Left lung (tissue), 10 donors: ENCODE data around the gene DBI. TPM values are rescaled to one million over a fixed set of nuclear protein-coding genes. Genes with fewer than 3 reads are reported as not detected.

Experiments used
- ATAC-seq: fragments of 200-7000 bp; cut with Tn5 transposase; one replicate; pipeline ENCODE4 v1.9.1; 2020; ENCODE audit warnings: moderate library complexity
- DNase-seq, 4 donors: peaks; one replicate each; pipeline ENCODE4 v3.0.0-alpha.2; 2013 to 2020
- H3K27ac ChIP-seq, 2 donors: fragments of 200-600 bp; sonication (generic) in 1 of 2; one replicate each; pipeline versions ENCODE4 v1.5.0 to v1.8.0; 2020 to 2021
- H3K27me3 ChIP-seq, 2 donors: fragments of 200-600 bp; sonication (generic) in 1 of 2; one replicate each; pipeline versions ENCODE4 v1.5.0 to v1.8.0; 2020 to 2021
- H3K36me3 ChIP-seq, 2 donors: fragments of 200-600 bp; sonication (generic) in 1 of 2; one replicate each; pipeline versions ENCODE4 v1.5.0 to v1.8.0; 2020 to 2021
- H3K4me1 ChIP-seq, 2 donors: fragments of 200-600 bp; one replicate each; pipeline ENCODE4 v1.8.0; 2021
- H3K4me3 ChIP-seq, 2 donors: fragments of 200-600 bp; sonication (generic) in 1 of 2; one replicate each; pipeline versions ENCODE4 v1.5.0 to v1.8.0; 2020 to 2021; ENCODE audit warnings: mild to moderate bottlenecking in 1 of 2
- H3K9me3 ChIP-seq, 2 donors: fragments of 200-600 bp; sonication (generic) in 1 of 2; one replicate each; pipeline versions ENCODE4 v1.5.0 to v1.8.0; 2020 to 2021
- intact Hi-C, 2 donors: fragments of 100-400 bp; cut with DNase I; formaldehyde crosslinking; loops; one replicate each; pipeline versions ENCODE4 v1.11.2 to v1.14.2; 2022
- polyA plus RNA-seq, 6 donors: library from polyadenylated mRNA; unstranded; fragments of 120-200 nt; gene quantifications; one replicate each; pipeline ENCODE4 v1.2.1, GENCODE V29; 2013; ENCODE audit not compliant: insufficient read length in 6 of 6
- total RNA-seq, 2 donors: library from RNA; stranded (reverse); fragmentation: NEBNext Ultra II Directional; extraction: Animal tissue kit (Norgen Biotek cat#: 25700); gene quantifications; one replicate each; pipeline ENCODE4 v1.2.1, GENCODE V29; 2021
- TF ChIP-seq, protein P1 (sequence below), 2 donors: fragments of 200-600 bp; sonication (generic) in 1 of 2; IDR thresholded peaks; one replicate each; pipeline versions ENCODE4 v1.5.0 to v1.8.0; 2021; ENCODE audit warnings: antibody characterized with exemption in 2 of 2
- donor health status: DM: no; HTN: yes; CAD: no.
- donor health status: DM: no; HTN: no; CAD: no.

Gene DBI
- total and polyA plus RNA-seq, 8 donors: 125 to 185 (median 157) TPM

GRCh38 chr2:119333833-119334232, 32.9 kb upstream of the DBI start:
- Histone ChIP-seq H3K9me3 (no peaks in the 10 kb centered on the region), H3K36me3 (peaks cover 0 to 9% of the 10 kb centered on the region in 2 donors), H3K4me1 (no peaks in the 10 kb centered on the region), H3K27ac (no peak overlapping the region), H3K27me3 (no peaks in the 10 kb centered on the region), H3K4me3 (no peak overlapping the region)
- TF ChIP-seq, protein P1, sequence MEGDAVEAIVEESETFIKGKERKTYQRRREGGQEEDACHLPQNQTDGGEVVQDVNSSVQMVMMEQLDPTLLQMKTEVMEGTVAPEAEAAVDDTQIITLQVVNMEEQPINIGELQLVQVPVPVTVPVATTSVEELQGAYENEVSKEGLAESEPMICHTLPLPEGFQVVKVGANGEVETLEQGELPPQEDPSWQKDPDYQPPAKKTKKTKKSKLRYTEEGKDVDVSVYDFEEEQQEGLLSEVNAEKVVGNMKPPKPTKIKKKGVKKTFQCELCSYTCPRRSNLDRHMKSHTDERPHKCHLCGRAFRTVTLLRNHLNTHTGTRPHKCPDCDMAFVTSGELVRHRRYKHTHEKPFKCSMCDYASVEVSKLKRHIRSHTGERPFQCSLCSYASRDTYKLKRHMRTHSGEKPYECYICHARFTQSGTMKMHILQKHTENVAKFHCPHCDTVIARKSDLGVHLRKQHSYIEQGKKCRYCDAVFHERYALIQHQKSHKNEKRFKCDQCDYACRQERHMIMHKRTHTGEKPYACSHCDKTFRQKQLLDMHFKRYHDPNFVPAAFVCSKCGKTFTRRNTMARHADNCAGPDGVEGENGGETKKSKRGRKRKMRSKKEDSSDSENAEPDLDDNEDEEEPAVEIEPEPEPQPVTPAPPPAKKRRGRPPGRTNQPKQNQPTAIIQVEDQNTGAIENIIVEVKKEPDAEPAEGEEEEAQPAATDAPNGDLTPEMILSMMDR (IDR thresholded peaks at IDR 0.05): no peak
- DNase-seq (no peak), ATAC-seq (no peak)
- intact Hi-C loops: no loop called here

GRCh38 chr2:119337749-119338148, 29.0 kb upstream of the DBI start:
- ATAC-seq (no peak), DNase-seq (no peak)
- intact Hi-C loops: no loop called here
- peaks cover 0 to 9% of the 10 kb centered on the region in 2 donors for H3K36me3 ChIP-seq
- no peak overlapping the region for H3K27ac ChIP-seq
- H3K27me3 ChIP-seq: no peaks in the 10 kb centered on the region
- no peaks in the 10 kb centered on the region for H3K4me1 ChIP-seq
- no peaks in the 10 kb centered on the region for H3K9me3 ChIP-seq
- TF ChIP-seq, protein P1 (IDR thresholded peaks at IDR 0.05): no peak
- no peak overlapping the region for H3K4me3 ChIP-seq

- H3K4me1 ChIP-seq: no peaks in the 10 kb centered on the region
- H3K4me3 ChIP-seq: no peak overlapping the region
- TF ChIP-seq, protein P1 (IDR thresholded peaks at IDR 0.05): no peak
- H3K27me3 ChIP-seq: no peaks in the 10 kb centered on the region
- H3K9me3 ChIP-seq: no peaks in the 10 kb centered on the region
- intact Hi-C loops: no loop called here
- DNase-seq (no peak), ATAC-seq (no peak)
- peaks cover 0 to 9% of the 10 kb centered on the region in 2 donors for H3K36me3 ChIP-seq
- no peak overlapping the region for H3K27ac ChIP-seq
Measured at GRCh38 chr2:119338272-119338671, 28.5 kb upstream of the DBI start.

GRCh38 chr2:119338826-119339561, 27.8 kb upstream of the DBI start:
- Histone ChIP-seq H3K36me3 (peaks cover 0 to 9% of the 10 kb centered on the region in 2 donors), H3K9me3 (no peaks in the 10 kb centered on the region), H3K27me3 (no peaks in the 10 kb centered on the region), H3K4me3 (no peak overlapping the region), H3K4me1 (no peaks in the 10 kb centered on the region), H3K27ac (no peak overlapping the region)
- DNase-seq (peak in 1 of 4 donors; percentile 59), ATAC-seq (peak; percentile 70)
- TF ChIP-seq, protein P1 (IDR thresholded peaks at IDR 0.05): no peak
- intact Hi-C loops: no loop called here

DNA sequence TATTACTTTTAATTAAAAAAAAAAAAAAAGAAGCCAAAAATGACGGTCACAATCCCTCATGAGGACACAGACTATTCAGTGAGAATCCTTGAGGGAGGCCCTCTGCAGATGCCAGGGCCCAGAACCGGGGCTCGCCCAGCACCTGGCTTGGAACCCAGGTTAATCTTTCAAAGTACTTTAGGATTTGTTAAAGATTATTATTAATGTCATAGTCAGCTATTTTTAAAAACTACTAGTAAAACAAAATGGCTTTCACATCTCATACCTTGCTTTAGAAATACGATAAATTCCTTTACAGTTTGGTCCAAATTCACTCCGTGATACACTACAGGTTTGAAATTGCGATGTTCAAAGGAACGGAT, 27.2 kb upstream of the DBI start:
- Histone ChIP-seq H3K9me3 (no peaks in the 10 kb centered on the region), H3K27ac (no peak overlapping the region), H3K4me3 (no peak overlapping the region), H3K27me3 (no peaks in the 10 kb centered on the region), H3K4me1 (no peaks in the 10 kb centered on the region), H3K36me3 (peaks cover 0 to 9% of the 10 kb centered on the region in 2 donors)
- ATAC-seq (no peak), DNase-seq (no peak)
- TF ChIP-seq, protein P1 (IDR thresholded peaks at IDR 0.05): no peak
- intact Hi-C loops: no loop called here
